ENCODE data around the gene TRIM44.

GRCh38 chr11:35629511-35629910 lies 33.1 kb upstream of the TRIM44 start:
- TF ChIP-seq CTCF (IDR thresholded peaks at IDR 0.05; ENCODE audit: low read depth, low read length, missing input control) (no peak), MAX (IDR thresholded peaks at IDR 0.05) (no peak), REST (IDR thresholded peaks at IDR 0.05) (no peak), YY1 (IDR thresholded peaks at IDR 0.05) (no peak), EGR1 (IDR thresholded peaks at IDR 0.05; ENCODE audit: low read depth in 2 of 2) (no peak)
